Endothelial cell of umbilical vein (primary cell): ENCODE data around the gene MATN1. TPM values are rescaled to one million over a fixed set of nuclear protein-coding genes. Genes with fewer than 3 reads are reported as not detected.

Experiments used
- BruUV-seq: library from RNA; stranded (reverse); fragments of 400-500 nt; replicated peaks from 2 replicates; lab custom pipeline; 2021; lab: Mats Ljungman, UMichigan
- CTCF ChIA-PET: fragments of 300-600, 350-600 bp; sonication (Branson Sonifier 250); formaldehyde crosslinking; loops from one replicate; lab custom pipeline; 2021; ENCODE audit warnings: antibody characterized with exemption, inconsistent platforms; lab: Charles Lee
- POLR2A ChIA-PET: fragments of 300-600, 350-600 bp; sonication (Branson Sonifier 250); formaldehyde crosslinking; loops from one replicate; lab custom pipeline; 2021; ENCODE audit warnings: antibody characterized with exemption, inconsistent platforms; lab: Charles Lee
- DNase-seq: peaks from one replicate; pipeline ENCODE4 v3.0.0-alpha.2; 2011; ENCODE audit warnings: low read depth, low spot score
- FAIRE-seq: peaks from 2 replicates; lab custom pipeline; 2011; peaks lifted over from hg19 to GRCh38; lab: Jason Lieb, UNC
- H2AFZ ChIP-seq: 2 replicates; pipeline ENCODE4 v1.6.0; 2012; ENCODE audit warnings: low read depth, low read length, control low read depth, inconsistent platforms
- H3K27ac ChIP-seq: 2 replicates; pipeline ENCODE4 v1.5.1; 2011; ENCODE audit warnings: low read depth, mild to moderate bottlenecking, control low read depth, low read length, moderate library complexity; ENCODE audit not compliant: insufficient read depth
- H3K27me3 ChIP-seq, 2 experiments: 2 replicates each; pipeline versions ENCODE4 v1.6.0 to v1.6.1; 2011; ENCODE audit warnings: low read length in 2 of 2, mixed read lengths in 1 of 2; ENCODE audit not compliant: control insufficient read depth in 2 of 2, insufficient read depth in 2 of 2
- H3K36me3 ChIP-seq, 2 experiments: 2 replicates in 1 of 2; 3 replicates in 1 of 2; pipeline ENCODE4 v1.5.1; 2011; ENCODE audit warnings: low read length in 2 of 2, mild to moderate bottlenecking in 1 of 2, moderate library complexity in 1 of 2; ENCODE audit not compliant: control insufficient read depth in 2 of 2, insufficient read depth in 2 of 2; ENCODE audit errors: extremely low read depth in 1 of 2
- H3K4me1 ChIP-seq: 3 replicates; pipeline ENCODE4 v1.5.1; 2011; ENCODE audit warnings: mild to moderate bottlenecking, low read length; ENCODE audit not compliant: control insufficient read depth, insufficient read depth; ENCODE audit errors: extremely low read depth
- H3K4me2 ChIP-seq: 2 replicates; pipeline ENCODE4 v1.6.1; 2011; ENCODE audit warnings: low read length, control low read depth, mixed read lengths; ENCODE audit not compliant: insufficient read depth
- H3K4me3 ChIP-seq, 3 experiments: fragments of 200-600 bp in 1 of 3; sonication (generic), shearing (Covaris generic) in 1 of 3; replicated peaks in 1 of 3; 2 replicates each; pipeline ENCODE4 v1.5.1; 2011 to 2016; ENCODE audit warnings: control low read depth in 3 of 3, low read length in 3 of 3, mild to moderate bottlenecking in 2 of 3, inconsistent platforms in 1 of 3, low read depth in 1 of 3, moderate library complexity in 1 of 3; ENCODE audit not compliant: insufficient read depth in 1 of 3
- H3K79me2 ChIP-seq: 2 replicates; pipeline ENCODE4 v1.6.0; 2012; ENCODE audit warnings: low read length, inconsistent platforms; ENCODE audit not compliant: control insufficient read depth, insufficient read depth
- H3K9ac ChIP-seq: replicated peaks from 2 replicates; pipeline ENCODE3; 2011; ENCODE audit warnings: low read length, control low read depth; ENCODE audit not compliant: insufficient read depth; ENCODE audit errors: extremely low read depth
- H3K9me1 ChIP-seq: replicated peaks from 3 replicates; pipeline ENCODE4 v1.6.0; 2011; ENCODE audit warnings: mild to moderate bottlenecking, low read length; ENCODE audit not compliant: control insufficient read depth, insufficient read depth; ENCODE audit errors: extremely low read depth
- H3K9me3 ChIP-seq: replicated peaks from 2 replicates; pipeline ENCODE4 v1.5.1; 2012; ENCODE audit warnings: low read length, inconsistent platforms; ENCODE audit not compliant: control insufficient read depth, insufficient read depth
- H4K20me1 ChIP-seq: replicated peaks from 2 replicates; pipeline ENCODE3; 2011; ENCODE audit warnings: mild to moderate bottlenecking, low read length; ENCODE audit not compliant: control insufficient read depth, insufficient read depth; ENCODE audit errors: extremely low read depth
- EZH2 ChIP-seq: IDR thresholded peaks from 2 replicates; pipeline ENCODE4 v1.6.1; 2012; ENCODE audit warnings: borderline replicate concordance, low read depth, mild to moderate bottlenecking, moderate library complexity, low read length, inconsistent platforms; ENCODE audit not compliant: severe bottlenecking
- GATA2 ChIP-seq: IDR thresholded peaks from 2 replicates; pipeline ENCODE4 v1.7.0; 2011; ENCODE audit warnings: low read depth, mild to moderate bottlenecking, moderate library complexity, mixed read lengths, low read length; ENCODE audit not compliant: insufficient read length, insufficient read depth
- JUN ChIP-seq: IDR thresholded peaks from 2 replicates; pipeline ENCODE4 v1.6.1; 2011; ENCODE audit warnings: borderline replicate concordance, low read depth; ENCODE audit not compliant: insufficient read length, insufficient read depth
- MYC ChIP-seq: IDR thresholded peaks from one replicate; pipeline ENCODE4 v1.6.1; 2011; ENCODE audit warnings: mild to moderate bottlenecking, low read depth, low read length
- POLR2A ChIP-seq: IDR thresholded peaks from 2 replicates; pipeline ENCODE4 v1.6.1; 2012; ENCODE audit warnings: low read depth, mild to moderate bottlenecking, control low read depth, low read length
- POLR2AphosphoS5 ChIP-seq: IDR thresholded peaks from 2 replicates; pipeline ENCODE4 v1.6.1; 2012; ENCODE audit warnings: low read depth, mild to moderate bottlenecking, control low read depth, low read length, moderate library complexity; ENCODE audit not compliant: insufficient read depth
- dilution Hi-C: fragments of 300-500 bp; cut with MboI; formaldehyde crosslinking; loops from one replicate; pipeline ENCODE4 v1.15.0; 2019; ENCODE audit warnings: low sequenced_read_pairs; ENCODE audit not compliant: extremely low pct_ligation_motif_present
- intact Hi-C: fragments of 100-400 bp; cut with micrococcal nuclease; formaldehyde crosslinking; loops from one replicate; pipeline ENCODE4 v1.10.0; 2022
- polyA plus RNA-seq, 4 experiments: library from polyadenylated mRNA; depleted of rRNA in 3 of 4; stranded (reverse) in 3 of 4; unstranded in 1 of 4; fragments of >200 nt; gene quantifications; 2 replicates each; pipeline versions ENCODE4 v1.2.1 to v1.2.3, GENCODE V29; 2011 to 2012; ENCODE audit warnings: missing spikeins in 1 of 4
- total RNA-seq: library from RNA; stranded (reverse); gene quantifications from 2 replicates; pipeline ENCODE4 v1.2.3, GENCODE V29; 2021
- TF ChIP-seq, protein P1 (sequence below), 2 donors: IDR thresholded peaks; 1 replicate in 1 of 2; 2 replicates in 1 of 2; pipeline ENCODE4 v1.5.1; 2011; ENCODE audit warnings: low read length in 2 of 2, mild to moderate bottlenecking in 2 of 2, moderate library complexity in 2 of 2, control low read depth in 1 of 2, inconsistent platforms in 1 of 2, low read depth in 1 of 2; ENCODE audit not compliant: insufficient read depth in 1 of 2; ENCODE audit errors: extremely low read depth in 1 of 2
- TF ChIP-seq, protein P2 (sequence below): IDR thresholded peaks from 2 replicates; pipeline ENCODE4 v1.6.1; 2011; ENCODE audit not compliant: insufficient read depth, insufficient read length

Gene MATN1
- total and polyA plus RNA-seq, 2 donors (not counting 3 experiments of a cell fraction or from before 2014, with no cell fraction given), result 0.29 to 0.36 TPM

DNA sequence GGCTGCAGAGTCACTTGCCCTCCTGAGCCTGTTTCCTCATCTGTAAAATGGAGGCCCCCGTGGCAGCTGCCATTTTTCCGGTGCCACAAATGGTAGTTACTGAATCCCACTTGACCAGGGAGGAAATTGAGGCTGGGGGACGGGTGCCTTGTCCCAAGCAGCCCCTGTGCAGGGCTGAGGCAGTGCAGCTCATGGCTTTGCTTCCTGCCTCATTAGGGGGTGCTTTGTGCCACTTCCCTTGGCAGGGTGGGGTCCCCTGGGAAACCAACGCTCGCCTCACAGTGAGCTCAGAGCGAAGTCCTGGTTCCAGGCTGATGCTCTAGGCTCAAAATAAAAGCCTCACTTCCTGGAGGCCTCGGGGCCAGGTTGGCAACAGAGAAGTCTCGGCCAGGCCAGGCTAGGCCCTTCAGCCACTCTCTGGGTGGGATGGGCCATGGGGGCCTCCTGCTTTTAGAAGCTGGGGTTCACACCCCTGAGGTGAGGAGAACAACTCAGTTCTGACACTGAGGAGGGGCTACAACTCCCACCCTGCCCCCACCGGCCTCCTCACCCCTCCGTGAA, 27.4 kb upstream of the MATN1 start:
- Histone ChIP-seq H3K27me3 (no peaks in the 10 kb centered on the region), H3K9ac (no peak overlapping the region), H4K20me1 (no peaks in the 10 kb centered on the region), H2AFZ (no peak overlapping the region), H3K4me1 (peaks cover 7% of the 10 kb centered on the region), H3K27ac (no peak overlapping the region), H3K36me3 (no peaks in the 10 kb centered on the region), H3K79me2 (peaks cover 31% of the 10 kb centered on the region), H3K9me1 (no peaks in the 10 kb centered on the region), H3K4me3 (no peak overlapping the region), H3K4me2 (no peak overlapping the region), H3K9me3 (no peaks in the 10 kb centered on the region)
- CTCF ChIA-PET, result interaction anchor here (1.1 to 2.7 kb wide), 4 partner anchors 11 to 51 kb away, joined by 3 to 9 read pairs (median 6); no protein-coding TSS in a partner anchor
- dilution Hi-C loops (no loop called here), intact Hi-C loops (no loop called here)
- POLR2A ChIA-PET, result no interaction called here
- TF ChIP-seq GATA2, result no peak
- TF ChIP-seq POLR2A, result no peak
- TF ChIP-seq, protein P1, sequence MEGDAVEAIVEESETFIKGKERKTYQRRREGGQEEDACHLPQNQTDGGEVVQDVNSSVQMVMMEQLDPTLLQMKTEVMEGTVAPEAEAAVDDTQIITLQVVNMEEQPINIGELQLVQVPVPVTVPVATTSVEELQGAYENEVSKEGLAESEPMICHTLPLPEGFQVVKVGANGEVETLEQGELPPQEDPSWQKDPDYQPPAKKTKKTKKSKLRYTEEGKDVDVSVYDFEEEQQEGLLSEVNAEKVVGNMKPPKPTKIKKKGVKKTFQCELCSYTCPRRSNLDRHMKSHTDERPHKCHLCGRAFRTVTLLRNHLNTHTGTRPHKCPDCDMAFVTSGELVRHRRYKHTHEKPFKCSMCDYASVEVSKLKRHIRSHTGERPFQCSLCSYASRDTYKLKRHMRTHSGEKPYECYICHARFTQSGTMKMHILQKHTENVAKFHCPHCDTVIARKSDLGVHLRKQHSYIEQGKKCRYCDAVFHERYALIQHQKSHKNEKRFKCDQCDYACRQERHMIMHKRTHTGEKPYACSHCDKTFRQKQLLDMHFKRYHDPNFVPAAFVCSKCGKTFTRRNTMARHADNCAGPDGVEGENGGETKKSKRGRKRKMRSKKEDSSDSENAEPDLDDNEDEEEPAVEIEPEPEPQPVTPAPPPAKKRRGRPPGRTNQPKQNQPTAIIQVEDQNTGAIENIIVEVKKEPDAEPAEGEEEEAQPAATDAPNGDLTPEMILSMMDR (IDR thresholded peaks at IDR 0.05; ENCODE audit: extremely low read depth in 1 of 2, insufficient read depth in 1 of 2, low read depth in 1 of 2, low read length in 2 of 2), result no peak
- TF ChIP-seq, protein P2, sequence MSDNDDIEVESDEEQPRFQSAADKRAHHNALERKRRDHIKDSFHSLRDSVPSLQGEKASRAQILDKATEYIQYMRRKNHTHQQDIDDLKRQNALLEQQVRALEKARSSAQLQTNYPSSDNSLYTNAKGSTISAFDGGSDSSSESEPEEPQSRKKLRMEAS, result no peak
- no peak for TF ChIP-seq JUN
- no peak for TF ChIP-seq EZH2
- TF ChIP-seq MYC, result no peak
- TF ChIP-seq POLR2AphosphoS5, result no peak
- FAIRE-seq (no peak), DNase-seq (no peak)
- BruUV-seq, result no TSS peak
